GM19193 (cell line): ENCODE measurements around the gene CLTB.

Experiments used
- POLR2A ChIP-seq: IDR thresholded peaks from 4 replicates; pipeline ENCODE4 v1.6.1; 2011; ENCODE audit not compliant: insufficient read depth, insufficient read length; ENCODE audit errors: extremely low read depth

Gene CLTB

DNA sequence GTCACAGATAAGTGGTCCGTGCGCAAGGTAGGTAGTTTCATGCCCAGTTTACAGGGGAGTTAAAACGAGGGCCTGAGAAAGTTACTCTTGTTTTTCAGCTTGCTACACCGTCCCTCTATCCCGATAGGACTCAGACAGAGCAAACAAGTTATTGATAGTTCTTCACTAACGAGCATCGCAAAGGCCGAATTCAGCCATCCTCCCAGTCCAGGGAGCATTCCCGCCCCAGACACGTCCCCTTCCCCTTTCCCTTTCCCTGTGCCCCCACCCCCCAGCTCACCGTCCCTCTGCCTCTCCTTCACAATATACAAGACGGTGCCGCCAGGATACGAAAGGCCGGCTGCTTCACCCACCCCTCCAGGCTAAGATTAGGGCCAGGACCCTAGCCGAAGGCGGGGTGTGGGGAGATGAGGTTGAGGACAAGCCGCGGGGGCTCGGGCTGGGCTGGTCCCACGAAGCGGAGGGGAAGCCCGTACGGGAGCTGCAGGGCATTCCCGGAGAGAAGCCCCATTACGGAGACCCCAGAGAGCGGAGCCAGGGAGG lies 55.4 kb downstream of the CLTB start:
- no peak for TF ChIP-seq POLR2A

DNA sequence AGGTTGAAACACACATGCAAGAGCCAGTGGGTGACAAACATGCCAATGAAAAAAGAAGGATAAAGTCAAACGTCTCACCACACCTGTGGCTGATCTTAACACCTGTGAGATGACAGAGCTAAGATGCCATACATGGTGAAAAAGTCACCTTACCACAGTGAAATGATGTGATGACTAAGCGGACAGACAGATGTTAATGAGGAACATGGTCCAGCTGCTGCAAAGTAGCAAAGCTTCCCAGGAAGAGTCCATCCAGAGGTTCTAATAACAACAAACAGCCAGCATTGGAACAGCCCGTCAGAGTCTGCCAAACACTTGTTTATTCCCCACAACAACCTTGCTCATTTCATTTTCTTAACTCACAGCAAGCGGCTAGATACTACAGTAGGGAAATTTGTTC lies 56.7 kb downstream of the CLTB start:
- no peak for TF ChIP-seq POLR2A

DNA sequence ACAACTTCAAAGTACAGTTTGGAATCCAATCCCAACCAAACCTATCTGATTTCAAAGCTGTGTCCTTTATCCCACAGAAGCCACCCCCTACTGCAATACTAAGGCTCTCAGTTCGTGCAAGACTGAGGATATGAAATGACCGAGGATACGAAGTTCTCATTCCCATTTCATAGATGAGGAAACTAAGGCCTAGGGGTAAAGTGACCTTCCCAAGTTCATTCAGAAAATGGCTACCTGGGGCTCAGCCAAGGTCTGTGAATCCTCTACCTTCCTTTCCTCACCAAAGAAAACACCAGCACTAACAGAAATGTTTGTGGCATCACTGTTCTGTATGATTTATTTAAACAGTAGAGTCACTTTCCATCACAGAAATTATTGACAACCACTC lies 60.2 kb downstream of the CLTB start:
- TF ChIP-seq POLR2A, result no peak

DNA sequence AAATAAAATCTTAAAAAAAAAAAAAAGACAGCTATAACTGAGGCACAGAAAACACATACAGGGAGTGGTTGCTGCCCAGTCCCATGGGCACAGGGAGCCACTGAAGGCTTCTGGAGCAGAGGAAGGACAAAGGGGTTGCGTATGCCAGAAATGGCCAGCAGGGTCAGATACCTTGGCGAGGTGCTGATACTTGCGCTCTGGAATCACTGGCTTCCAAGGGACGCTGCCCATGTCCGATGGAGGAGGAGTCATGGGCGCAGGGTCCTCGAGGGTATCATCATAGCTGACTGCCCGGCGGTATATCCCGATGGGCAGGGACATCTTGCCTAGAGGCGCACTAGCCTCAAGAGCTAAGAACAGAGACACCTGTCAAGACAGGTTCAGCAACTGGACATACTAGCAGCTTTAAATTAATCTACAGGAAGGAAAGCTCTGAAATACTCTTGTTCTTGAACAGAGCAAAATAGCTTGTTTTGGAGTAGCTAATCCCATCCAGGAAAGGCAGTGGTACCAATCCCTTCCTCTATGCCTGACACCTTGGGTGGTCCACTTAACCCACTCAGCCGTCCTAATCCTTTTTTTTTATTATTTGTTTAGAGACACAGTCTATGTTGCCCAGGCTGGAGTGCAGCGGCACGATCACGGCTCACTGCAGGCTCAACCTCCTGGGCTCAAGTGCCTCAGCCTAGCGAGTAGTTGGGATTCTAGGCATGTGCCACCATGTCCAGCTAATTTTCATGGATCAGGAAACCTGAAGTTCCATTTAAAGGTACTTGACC lies 60.8 kb downstream of the CLTB start:
- TF ChIP-seq POLR2A, result no peak

DNA sequence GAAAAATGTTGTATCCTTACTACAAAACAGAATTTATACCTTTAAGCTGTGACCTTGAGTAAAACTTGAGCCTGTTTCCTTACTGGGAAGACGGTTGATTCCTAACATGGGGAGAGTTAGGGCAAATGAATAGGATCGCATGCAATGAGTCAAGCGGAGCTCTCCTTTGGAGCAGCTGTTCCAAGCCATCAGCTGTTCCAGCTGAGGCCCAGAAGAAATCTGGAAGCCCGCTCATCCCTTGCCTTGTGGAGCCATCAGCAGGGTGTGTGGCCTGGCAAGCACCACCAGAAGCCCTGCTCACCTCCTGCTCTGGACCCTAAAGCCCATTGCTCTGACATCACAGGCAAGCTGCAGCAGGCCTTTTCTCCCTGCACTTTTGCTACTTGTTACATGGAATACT lies 62.8 kb downstream of the CLTB start:
- TF ChIP-seq POLR2A, result no peak

DNA sequence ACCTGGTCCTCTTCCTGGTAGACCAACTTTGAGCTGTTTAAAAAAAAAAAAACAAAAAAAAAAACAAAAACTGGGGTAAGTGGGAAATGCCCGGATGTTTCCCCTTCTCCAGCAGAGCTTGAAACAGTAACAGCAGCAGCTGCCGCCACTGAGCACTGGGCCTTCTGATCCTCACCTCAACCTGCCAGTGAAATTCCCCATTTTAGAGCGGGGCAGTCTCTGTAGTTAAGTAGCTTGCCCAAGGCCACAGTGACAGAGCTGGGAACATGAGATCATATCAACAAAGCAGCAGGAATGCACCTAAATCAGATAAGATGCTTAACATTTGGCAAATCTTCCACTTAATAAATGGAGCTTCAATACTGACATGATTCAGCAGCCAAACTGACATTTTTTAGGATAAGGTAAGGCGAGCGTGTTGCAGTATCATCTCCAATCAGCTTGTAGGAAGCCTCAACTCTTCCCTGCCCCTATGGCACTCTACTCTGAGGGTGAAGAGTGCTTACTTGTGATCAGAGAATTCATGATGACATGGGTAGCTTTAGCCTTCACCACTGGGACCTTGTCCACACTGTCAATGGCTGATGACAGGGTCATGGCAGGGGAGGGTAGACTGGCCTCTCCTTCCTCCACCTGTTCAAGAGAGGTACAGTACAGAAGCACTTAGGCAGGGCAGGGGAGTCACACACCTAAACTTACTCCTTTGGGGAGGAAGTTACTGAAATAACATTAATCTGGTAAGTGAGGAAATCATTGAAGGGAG lies 64.0 kb downstream of the CLTB start:
- TF ChIP-seq POLR2A, result no peak

DNA sequence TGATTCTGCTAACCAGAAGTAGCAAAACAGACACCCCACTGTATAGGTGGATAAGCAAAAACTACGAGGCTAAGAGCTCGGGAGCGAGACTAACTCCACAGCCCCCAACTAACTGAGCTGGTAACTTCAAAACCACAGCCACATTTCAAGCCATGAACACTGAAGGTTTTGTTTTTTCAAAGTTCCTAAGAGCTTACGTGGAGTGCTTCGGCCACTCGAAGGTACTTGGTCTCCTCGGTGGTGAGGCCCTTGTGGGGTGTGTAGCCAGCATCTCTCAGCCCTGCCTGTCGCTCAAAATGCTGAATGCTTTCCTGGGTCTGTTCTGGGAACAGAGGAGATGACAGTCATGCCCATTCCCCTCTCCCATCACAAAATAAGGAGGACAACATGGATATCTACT lies 65.9 kb downstream of the CLTB start:
- no peak for TF ChIP-seq POLR2A

DNA sequence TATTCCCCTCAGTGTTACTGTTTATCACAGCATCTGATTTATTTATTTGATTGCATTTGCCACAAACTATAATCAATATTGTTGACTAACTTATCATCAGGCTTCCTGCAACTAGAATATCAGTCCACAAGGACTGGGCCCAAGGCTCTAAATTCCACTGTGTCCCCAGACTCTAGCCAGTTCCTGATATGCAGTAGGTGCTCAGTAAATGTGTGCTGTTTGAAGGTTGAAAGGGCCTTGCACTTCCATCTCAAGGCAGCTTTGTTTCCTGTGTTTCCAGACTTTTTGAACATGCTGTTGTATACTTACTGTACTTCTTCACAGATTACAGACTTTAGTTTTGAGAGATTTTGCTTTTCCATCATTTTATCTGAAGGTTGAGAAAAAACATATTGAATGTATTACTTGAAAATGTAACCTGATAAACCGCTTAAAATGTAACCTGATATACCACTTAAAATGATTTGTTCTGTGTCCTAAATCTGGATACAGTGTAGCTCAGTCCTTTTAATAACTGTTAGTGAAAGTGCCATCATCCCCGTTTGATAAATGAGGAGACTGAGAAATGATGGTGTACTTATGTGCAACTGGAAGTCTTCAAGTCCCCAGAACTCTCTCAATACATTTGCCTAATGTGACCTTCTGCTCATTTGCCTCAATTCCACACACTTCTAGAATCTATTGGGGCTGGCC lies 73.4 kb downstream of the CLTB start:
- no peak for TF ChIP-seq POLR2A
